ENCODE data around the gene BGLAP. TPM values are rescaled to one million over a fixed set of nuclear protein-coding genes. Genes with fewer than 3 reads are reported as not detected.
A peak's percentile ranks its signal among the peaks of the same experiment; 100 is the strongest.

Gene BGLAP
- total RNA-seq, 1 experiment from 2014 or later = 2.4 TPM

GRCh38 chr1:156266051-156266450 lies 24.1 kb downstream of the BGLAP start:
- no peaks in the 10 kb centered on the region for H3K9me3 ChIP-seq (ENCODE audit: control insufficient read depth, low read depth, low read length)
- no peak overlapping the region for H2BK20ac ChIP-seq (ENCODE audit: low read depth, low read length, poor library complexity, severe bottlenecking)
- no peaks in the 10 kb centered on the region for H3K27me3 ChIP-seq (ENCODE audit: insufficient read depth, low read length)
- Mint-ChIP-seq H3K27me3 (ENCODE audit: low read depth) (no peaks in the 10 kb centered on the region), H3K9me3 (no peaks in the 10 kb centered on the region), H3K36me3 (ENCODE audit: insufficient read depth in 1 of 3, low read depth in 3 of 3) (peaks cover 66 to 94% (median 78%) of the 10 kb centered on the region in 3 experiments), H3K27ac (peak overlapping the region in 1 of 3 experiments; percentile 82; a peak in 1 of 7 replicates), H3K4me3 (no peak overlapping the region; a peak in 1 of 5 replicates), H3K4me1 (no peaks in the 10 kb centered on the region)
- H2AK5ac ChIP-seq (ENCODE audit: insufficient read length, low read length) = no peak overlapping the region
- no peak overlapping the region for H3K18ac ChIP-seq (ENCODE audit: insufficient read length, low read depth, low read length)
- no peak overlapping the region for H3K27ac ChIP-seq (ENCODE audit: insufficient read length, low read depth, low read length)
- no CpG with 5 or more reads among the region's 13 CpGs for WGBS (ENCODE audit: extremely low coverage, insufficient read length, low lambda C conversion rate)
- H2BK12ac ChIP-seq (ENCODE audit: insufficient read length, low read depth, low read length) = no peak overlapping the region
- no peak overlapping the region for H3K56ac ChIP-seq (ENCODE audit: insufficient read length, low read depth, low read length)
- H4K20me1 ChIP-seq (ENCODE audit: control insufficient read depth, insufficient read depth, insufficient read length) = no peaks in the 10 kb centered on the region
- H4K91ac ChIP-seq (ENCODE audit: insufficient read length, low read depth, low read length) = no peak overlapping the region
- no peak overlapping the region for H3K9ac ChIP-seq (ENCODE audit: extremely low read depth, insufficient read length, low read length)
- no peak overlapping the region for H2BK15ac ChIP-seq (ENCODE audit: low read depth, low read length)
- TF ChIP-seq, protein P1, sequence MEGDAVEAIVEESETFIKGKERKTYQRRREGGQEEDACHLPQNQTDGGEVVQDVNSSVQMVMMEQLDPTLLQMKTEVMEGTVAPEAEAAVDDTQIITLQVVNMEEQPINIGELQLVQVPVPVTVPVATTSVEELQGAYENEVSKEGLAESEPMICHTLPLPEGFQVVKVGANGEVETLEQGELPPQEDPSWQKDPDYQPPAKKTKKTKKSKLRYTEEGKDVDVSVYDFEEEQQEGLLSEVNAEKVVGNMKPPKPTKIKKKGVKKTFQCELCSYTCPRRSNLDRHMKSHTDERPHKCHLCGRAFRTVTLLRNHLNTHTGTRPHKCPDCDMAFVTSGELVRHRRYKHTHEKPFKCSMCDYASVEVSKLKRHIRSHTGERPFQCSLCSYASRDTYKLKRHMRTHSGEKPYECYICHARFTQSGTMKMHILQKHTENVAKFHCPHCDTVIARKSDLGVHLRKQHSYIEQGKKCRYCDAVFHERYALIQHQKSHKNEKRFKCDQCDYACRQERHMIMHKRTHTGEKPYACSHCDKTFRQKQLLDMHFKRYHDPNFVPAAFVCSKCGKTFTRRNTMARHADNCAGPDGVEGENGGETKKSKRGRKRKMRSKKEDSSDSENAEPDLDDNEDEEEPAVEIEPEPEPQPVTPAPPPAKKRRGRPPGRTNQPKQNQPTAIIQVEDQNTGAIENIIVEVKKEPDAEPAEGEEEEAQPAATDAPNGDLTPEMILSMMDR (conservative IDR thresholded peaks at IDR 0.05) = no peak
- H3T11ph ChIP-seq (ENCODE audit: low read length) = no peak overlapping the region
- no peak overlapping the region for H3K4ac ChIP-seq (ENCODE audit: low read depth, low read length)
- no peaks in the 10 kb centered on the region for H3K79me1 ChIP-seq (ENCODE audit: insufficient read depth, low read depth, low read length, poor library complexity, severe bottlenecking)
- no peak overlapping the region for H2AFZ ChIP-seq (ENCODE audit: low read length)
- H3K4me2 ChIP-seq (ENCODE audit: insufficient read depth, insufficient read length, low read length) = no peak overlapping the region
- H3K23me2 ChIP-seq (ENCODE audit: insufficient read length, low read depth, low read length, poor library complexity, severe bottlenecking) = no peaks in the 10 kb centered on the region
- H3K14ac ChIP-seq (ENCODE audit: insufficient read depth, low read length) = no peak overlapping the region
- no peaks in the 10 kb centered on the region for H3K4me1 ChIP-seq (ENCODE audit: insufficient read depth, low read length)
- DNase-seq = no peak
- no peaks in the 10 kb centered on the region for H3K79me2 ChIP-seq (ENCODE audit: insufficient read depth, low read length)
- H3K23ac ChIP-seq (ENCODE audit: insufficient read length, low read depth, low read length) = no peak overlapping the region
- no peak overlapping the region for H4K8ac ChIP-seq (replicated peaks; ENCODE audit: insufficient read length, low read depth, low read length)
- H4K5ac ChIP-seq (ENCODE audit: insufficient read length, low read depth, low read length) = no peak overlapping the region
- H2BK120ac ChIP-seq (ENCODE audit: low read depth, low read length, poor library complexity, severe bottlenecking) = no peak overlapping the region
- no peak overlapping the region for H2BK5ac ChIP-seq (ENCODE audit: insufficient read length, low read length)

All from H9 (cell line).